H54 (cell line): ENCODE results near the gene MON1A.
"Not testable (repeated sequence)": the region's sequence is repeated elsewhere in the genome, so short reads cannot be mapped to it uniquely, and the experiment has no call there.

Source experiments
- DNase-seq: peaks from one replicate; pipeline ENCODE4 v3.0.0; 2011; ENCODE audit warnings: low spot score, mixed read lengths; ENCODE audit not compliant: insufficient read length
- FAIRE-seq: peaks from 3 replicates; lab custom pipeline; 2011; peaks lifted over from hg19 to GRCh38; lab: Jason Lieb, UNC
- POLR2A ChIP-seq: IDR thresholded peaks from 2 replicates; pipeline ENCODE4 v1.6.1; 2011; ENCODE audit warnings: low read depth, mild to moderate bottlenecking, low read length

The MON1A gene

DNA sequence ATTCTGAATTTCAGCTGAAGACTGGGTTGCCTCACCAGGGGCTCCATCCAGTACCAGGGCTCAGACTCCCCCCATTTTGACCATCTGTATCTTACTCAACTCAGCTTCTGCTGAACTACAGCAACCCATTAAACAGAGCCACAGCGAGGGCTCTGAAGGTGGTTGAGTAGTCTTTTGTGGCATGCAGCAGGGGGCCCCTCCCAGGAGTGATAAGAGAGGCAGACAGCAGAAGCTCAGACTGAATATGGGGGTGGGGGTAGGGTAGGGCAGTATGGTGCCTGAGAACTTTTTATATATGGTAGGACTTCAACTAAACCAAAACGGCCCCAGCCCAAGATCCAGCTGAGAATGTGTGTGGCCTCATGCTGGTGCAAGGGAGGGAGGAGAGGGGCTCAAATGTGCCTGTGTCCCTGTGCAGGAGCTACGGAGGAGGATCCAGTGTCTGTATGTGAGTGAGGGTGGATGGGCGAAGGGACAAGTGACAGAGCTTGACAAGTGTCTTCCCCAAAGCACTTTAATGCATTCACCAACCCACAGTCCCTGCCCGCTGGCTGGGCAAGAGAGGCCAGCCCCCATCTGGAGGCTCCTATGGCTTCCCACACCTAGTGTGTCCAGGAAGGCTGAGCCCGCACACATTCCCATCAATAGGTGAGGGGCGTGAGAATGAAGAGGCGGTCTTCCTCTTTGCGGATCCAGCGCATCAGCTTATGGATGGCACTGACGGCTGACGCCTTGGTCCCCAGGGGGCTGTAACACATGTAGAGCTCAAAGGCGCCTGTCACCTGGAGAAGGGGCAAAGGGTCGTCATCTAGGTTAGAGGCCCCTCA is 21.0 kb downstream of the MON1A start:
- no peak for TF ChIP-seq POLR2A
- DNase-seq: no peak
- FAIRE-seq: no peak

DNA sequence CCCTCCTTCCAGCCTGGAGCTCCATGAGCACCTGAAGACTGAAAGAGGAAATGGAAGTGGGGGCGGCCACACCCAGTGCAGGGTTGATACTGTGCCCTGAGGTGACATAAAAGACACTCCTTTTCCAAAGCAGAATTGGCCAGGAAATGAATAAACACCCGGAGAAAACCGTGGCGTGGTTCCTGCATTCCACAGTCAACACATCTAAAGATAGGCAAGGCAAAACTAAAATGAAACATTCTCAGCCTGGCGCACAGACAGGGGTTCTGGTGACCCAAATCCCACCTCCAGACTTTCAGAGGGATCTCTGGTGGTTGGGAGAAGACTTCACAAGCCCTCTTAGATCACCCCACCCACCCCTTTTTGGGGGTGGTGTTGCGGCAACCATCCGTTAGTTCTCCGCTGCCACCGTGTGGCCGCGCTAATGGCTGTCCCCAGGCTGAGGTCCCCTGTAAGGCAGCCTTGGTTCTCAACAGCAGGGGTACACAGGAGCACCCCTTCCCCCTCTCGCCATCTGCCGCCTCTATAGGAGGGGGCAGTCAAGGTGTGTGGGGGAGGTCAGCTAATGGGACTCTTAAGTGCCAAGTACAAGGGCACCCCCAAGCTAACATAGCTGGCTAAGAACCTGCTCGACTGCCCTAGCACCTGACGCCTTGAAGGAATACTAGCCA is 23.4 kb downstream of the MON1A start:
- FAIRE-seq (peak; percentile 6), DNase-seq (peak; percentile 96)
- TF ChIP-seq POLR2A: no peak

DNA sequence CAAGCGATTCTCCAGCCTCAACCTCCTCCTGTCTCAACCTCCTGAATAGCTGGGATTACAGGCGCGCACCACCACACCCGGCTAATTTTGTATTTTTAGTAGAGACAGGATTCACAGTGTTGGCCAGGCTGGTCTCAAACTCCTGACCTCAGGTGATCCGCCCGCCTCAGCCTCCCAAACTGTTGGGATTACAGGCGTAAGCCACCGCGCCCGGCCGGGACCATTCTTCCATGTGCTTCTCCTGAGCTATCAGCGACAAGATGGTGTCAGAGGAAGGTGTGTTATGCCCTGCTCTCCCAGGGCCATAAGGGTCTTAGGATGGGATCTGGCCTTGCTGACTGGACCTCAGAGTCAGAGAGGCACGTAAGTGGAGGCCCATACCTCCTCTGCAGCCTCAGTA is 25.2 kb downstream of the MON1A start:
- FAIRE-seq, DNase-seq: not testable (repeated sequence)

DNA sequence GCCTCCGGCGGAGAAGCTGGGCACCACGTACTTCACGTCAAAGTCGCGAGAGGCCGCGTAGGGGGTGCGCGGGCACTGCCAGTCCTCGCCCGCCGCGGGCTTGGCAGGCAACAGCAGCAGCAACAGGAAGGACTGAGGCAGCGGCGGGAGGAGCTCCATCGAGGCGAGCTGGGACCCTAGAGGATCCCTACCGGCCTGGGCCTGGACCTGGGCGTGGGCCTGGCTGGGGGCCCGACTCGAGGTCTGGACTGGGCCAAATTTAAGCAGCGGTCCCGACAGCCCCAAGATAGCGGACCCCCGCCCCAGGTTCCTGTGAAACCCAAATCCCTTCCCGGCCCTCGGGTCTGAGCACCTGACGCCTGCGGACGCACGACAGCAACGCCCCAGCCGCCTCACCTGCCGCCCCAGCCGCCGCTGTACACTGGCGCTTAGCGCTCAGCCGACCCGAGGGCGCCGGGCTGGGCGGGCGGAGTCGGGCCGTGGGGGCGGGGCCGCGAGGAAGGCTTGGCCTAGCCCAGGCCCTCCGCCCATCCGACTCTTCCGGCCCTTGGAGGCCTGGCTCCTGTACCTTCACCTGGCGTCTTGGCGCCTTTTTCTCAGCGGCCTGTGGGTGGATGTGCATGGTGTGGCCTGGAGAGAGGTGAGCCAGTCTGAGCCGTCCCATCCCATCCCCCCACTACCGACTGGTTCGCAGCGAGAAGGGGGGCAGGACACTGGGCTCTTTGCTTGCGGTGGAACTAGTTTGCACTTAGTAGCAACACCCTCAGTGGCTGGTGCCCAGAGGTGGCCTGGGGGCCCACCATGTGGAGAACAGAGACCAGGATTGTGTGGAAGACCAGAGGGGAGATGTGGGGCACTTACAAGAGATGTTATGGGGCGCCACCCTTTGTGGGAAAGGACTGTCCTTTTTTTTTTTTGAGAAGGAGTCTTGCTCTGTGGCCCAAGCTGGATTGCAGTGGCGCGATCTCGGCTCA is 25.9 kb downstream of the MON1A start, which contains the start of gene MST1R:
Gene MST1R (minus strand): TSS at position 423 of the 974 bp plus-strand sequence. CDS start 264 bp downstream, at position 159.
- FAIRE-seq (no peak), DNase-seq (no peak)
- TF ChIP-seq POLR2A: no peak

DNA sequence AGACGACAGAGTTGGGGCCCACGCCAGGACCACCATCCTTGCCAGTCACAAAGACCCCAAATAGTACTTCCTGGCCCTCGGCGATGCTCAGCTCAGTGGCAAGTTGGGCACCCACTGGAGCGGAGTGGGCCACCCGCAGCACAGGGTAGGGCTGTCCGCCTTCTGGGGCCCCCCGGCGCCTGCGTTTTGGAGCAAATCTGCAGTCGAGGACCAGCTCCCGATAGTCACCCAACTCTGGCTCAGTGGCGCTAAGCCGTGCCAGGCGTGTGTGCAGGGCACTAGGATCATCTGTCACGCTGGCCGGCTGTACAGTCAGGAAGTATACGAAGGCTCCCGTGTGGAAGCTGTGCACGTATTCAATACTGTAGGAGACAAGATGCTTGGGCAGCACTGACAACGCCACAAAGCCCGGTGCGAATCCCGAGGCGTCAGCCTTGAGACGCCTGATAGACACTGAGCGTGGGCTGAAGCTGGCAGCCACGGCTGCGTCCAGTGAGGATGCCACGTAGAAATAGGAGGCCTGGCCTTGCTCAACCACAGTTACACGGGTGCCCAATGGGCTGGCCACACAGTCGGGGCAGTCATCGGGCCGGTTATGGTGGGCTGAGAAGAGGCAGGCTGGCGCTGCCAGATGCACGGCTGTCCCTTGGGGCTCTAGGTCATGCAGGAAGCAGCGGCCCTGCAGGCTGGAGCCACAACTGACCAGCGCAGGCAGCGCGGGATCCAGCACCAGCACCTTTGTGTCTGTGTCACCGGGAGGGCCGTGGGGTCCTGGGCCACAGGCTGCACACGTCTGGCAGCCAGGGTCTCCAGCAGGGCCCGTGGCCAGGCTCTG is 26.9 kb downstream of the MON1A start:
- TF ChIP-seq POLR2A: no peak
- FAIRE-seq: no peak

DNA sequence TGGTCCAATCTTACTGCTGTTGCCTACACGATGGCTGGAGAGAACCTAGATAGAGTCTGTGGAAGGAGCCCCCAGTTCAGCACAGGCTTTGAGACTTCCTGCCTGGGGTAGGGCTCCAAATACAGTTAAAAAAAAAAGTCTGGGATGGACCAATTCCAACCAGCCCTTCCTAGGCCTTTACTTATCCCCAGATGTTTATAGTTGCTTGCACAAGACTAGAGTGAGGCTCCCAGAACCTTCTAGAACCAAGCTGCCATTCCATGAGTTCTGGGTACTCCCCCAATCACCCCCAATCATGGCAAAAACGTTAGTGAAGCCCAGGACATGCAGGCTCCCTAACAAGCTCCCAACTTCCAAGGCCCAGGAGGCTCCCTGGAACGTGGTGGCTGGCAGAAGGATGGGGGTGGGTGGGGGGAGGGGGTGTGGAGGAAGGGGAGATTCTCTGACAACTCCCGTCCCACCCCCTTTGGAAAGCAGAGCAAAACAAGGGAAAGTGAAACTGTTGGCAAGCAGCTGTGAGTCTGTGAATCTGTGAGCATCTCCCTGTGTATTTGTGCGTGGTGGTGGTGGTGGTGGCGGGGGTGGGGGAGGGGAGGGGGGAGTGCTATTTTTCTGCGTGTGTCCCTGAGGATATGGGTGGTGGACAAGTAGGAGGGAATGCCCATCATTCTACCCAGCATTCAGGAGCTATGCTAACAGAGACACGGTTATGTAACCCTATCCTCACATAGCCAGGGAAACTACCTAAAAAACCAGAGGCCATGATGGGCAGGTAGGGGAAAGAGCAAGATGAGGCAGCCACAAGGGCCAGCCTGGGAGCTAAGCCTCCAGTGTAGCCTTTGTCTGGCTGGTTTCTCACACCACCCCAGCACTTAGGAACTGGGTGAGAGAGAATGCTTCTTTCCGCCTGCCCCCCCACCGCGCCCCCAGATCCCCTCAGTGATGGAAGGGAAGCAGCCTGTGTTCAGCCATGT is 28.0 kb downstream of the MON1A start:
- TF ChIP-seq POLR2A: no peak
- DNase-seq: no peak
- FAIRE-seq: no peak

More for the DNA sequence above, 26.9 kb downstream of the MON1A start:
- DNase-seq: no peak

DNA sequence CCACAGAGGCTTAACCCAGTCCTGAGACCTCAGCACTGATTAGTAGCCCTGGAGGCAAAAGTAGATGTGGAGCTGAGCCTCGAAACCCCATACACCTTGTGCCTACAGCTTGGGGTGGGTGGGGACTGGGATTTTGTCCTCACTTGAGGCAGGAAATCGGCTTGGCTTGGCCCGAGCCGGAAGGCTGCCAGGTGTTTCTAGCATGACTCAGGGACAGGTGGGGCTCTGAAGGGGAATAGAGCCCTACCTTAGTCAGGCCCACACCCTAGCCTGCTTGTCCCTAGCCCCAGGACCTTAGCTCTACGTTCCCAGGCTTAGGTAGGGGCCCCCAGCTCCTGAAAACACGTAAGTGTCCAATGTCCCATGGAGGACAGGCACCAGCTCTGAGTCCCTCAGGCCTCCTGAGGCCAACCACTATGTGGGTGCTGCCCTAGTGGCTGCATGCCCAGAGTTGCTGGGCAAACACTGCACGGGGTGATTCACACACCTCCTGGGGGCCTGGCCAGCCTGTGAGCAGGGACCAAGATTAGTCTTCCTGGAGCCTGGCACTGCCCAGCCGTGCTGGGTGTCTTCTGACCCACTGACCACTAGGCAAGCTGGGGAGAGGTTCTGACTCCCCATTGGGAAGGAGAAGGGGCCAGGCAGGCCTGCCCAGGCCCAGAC is 29.0 kb downstream of the MON1A start:
- peak; percentile 100 for DNase-seq
- no peak for TF ChIP-seq POLR2A
- FAIRE-seq: peak; percentile 91

DNA sequence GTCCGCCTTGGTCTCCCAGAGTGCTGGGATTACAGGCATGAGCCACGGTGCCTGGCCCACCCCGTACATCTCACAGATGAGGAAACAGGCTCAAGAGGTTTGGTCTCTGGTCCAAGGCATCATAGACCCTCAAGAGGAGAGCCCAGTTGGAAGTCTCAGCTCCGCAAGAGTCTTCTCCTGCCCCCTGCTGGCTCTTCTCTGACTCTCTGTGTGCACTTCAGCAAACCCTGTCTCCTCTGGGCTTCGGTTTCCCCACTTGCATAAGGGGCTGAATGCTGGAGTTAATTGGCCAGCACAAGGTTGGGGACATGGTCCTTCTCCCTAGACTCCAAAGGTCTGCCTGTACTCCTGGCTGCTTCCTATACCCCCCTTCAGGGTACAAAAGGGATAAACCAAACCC is 29.8 kb downstream of the MON1A start:
- no peak for TF ChIP-seq POLR2A
- no peak for FAIRE-seq
- DNase-seq: no peak

DNA sequence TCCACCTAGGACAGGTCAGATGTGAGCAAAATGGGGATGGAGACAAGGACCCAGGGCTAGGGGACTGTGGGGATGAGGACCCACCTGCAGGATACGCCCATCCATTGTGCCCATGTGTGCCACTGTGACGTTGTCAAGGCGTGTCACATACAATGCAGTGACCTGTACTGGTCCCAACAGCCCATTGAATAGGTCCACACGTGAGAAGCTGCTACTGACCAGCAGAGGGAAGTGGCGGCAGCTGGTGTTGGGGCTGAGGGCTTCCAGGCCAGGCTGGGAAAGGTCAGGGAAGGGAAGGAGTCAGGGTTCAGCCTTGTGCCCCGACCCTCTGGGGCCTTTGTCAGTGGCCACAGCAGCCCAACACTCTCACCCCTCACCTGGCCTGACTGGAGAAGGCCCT is 30.6 kb downstream of the MON1A start:
- no peak for TF ChIP-seq POLR2A
- DNase-seq: no peak
- no peak for FAIRE-seq

DNA sequence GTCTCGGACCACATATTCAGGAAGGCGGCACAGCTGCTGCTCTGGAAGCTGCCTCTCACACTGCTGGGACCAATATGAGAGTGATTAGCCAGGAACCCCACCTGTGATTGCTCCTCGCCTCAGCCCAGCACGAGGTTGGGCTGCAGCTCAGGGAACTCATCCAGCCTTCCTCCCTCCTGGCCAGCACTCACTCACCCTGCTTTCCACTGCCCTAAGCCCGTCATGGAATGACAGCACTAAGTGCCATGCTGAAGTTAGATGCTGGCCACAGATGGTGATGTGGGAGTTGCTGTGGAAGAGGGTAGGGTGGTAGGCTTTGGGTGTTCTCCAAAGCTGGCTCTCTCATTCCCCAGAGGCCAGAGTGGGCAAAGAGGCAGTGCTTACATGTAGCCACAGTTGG is 33.3 kb downstream of the MON1A start:
- FAIRE-seq: no peak
- TF ChIP-seq POLR2A: no peak
- DNase-seq: no peak

DNA sequence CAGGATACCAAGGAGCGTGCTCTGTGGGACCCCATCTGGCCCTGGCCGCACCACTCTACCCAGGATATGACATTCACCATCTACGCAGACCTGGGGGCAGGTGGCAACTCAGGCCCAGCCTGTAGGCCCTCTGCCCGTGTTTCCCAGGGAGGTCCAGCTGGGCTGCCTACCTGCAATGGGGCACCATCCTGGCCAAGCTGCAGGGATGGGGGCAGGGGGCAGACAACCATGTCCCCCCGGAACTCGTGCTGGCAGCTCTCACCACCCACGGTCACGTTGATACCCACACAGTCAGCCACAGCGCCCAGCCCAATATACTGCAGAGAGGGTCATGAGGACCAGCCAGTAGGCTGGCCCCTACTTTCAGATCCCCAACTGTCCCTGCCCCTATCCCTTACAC is 33.8 kb downstream of the MON1A start:
- FAIRE-seq (no peak), DNase-seq (no peak)
- no peak for TF ChIP-seq POLR2A
